IPS-NIHi7 (cell line): ENCODE measurements around the gene AFDN.

Experiments
- DNase-seq: peaks from one replicate; pipeline ENCODE4 v3.0.0; 2012; ENCODE audit warnings: mixed read lengths; ENCODE audit errors: extremely low spot score

The AFDN gene

GRCh38 chr6:167863897-167864296, 37.2 kb downstream of the AFDN start:
- no peak for DNase-seq

GRCh38 chr6:167866642-167867041, 39.9 kb downstream of the AFDN start:
- DNase-seq: no peak

- DNase-seq: no peak
Measured at GRCh38 chr6:167870321-167870720, 43.6 kb downstream of the AFDN start.

- no peak for DNase-seq
Measured at GRCh38 chr6:167872538-167873210, 46.0 kb downstream of the AFDN start.

- DNase-seq: no peak
Measured at GRCh38 chr6:167877994-167878779, 51.5 kb downstream of the AFDN start.

GRCh38 chr6:167879612-167880011, 52.9 kb downstream of the AFDN start:
- no peak for DNase-seq

GRCh38 chr6:167881327-167881726, 54.6 kb downstream of the AFDN start:
- DNase-seq: no peak

- DNase-seq: no peak
Measured at GRCh38 chr6:167882244-167882643, 55.5 kb downstream of the AFDN start.

- no peak for DNase-seq
Measured at GRCh38 chr6:167888098-167888497, 61.4 kb downstream of the AFDN start.

- peak; percentile 49 for DNase-seq
Measured at GRCh38 chr6:167892835-167893815, 66.4 kb downstream of the AFDN start.

- DNase-seq: no peak
Measured at GRCh38 chr6:167894965-167895364, 68.3 kb downstream of the AFDN start.

- DNase-seq: no peak
Measured at GRCh38 chr6:167896648-167897047, 69.9 kb downstream of the AFDN start.

GRCh38 chr6:167898673-167899311, 72.1 kb downstream of the AFDN start:
- peak; percentile 17 for DNase-seq

GRCh38 chr6:167904791-167905190, 78.1 kb downstream of the AFDN start:
- no peak for DNase-seq

- peak; percentile 36 for DNase-seq
Measured at GRCh38 chr6:167906899-167907298, 80.2 kb downstream of the AFDN start.

- no peak for DNase-seq
Measured at GRCh38 chr6:167907837-167908681, 81.3 kb downstream of the AFDN start.

GRCh38 chr6:167910007-167910406, 83.3 kb downstream of the AFDN start:
- DNase-seq: no peak

- no peak for DNase-seq
Measured at GRCh38 chr6:167910652-167911051, 83.9 kb downstream of the AFDN start.

- no peak for DNase-seq
Measured at GRCh38 chr6:167912494-167912893, 85.8 kb downstream of the AFDN start.

- no peak for DNase-seq
Measured at GRCh38 chr6:167913699-167914098, 87.0 kb downstream of the AFDN start.

- no peak for DNase-seq
Measured at GRCh38 chr6:167915139-167915538, 88.4 kb downstream of the AFDN start.
